Measurements from ENCODE around the gene LMO3.

- TF ChIP-seq EP300 (IDR thresholded peaks at IDR 0.05), result no peak
- TF ChIP-seq, protein P1, sequence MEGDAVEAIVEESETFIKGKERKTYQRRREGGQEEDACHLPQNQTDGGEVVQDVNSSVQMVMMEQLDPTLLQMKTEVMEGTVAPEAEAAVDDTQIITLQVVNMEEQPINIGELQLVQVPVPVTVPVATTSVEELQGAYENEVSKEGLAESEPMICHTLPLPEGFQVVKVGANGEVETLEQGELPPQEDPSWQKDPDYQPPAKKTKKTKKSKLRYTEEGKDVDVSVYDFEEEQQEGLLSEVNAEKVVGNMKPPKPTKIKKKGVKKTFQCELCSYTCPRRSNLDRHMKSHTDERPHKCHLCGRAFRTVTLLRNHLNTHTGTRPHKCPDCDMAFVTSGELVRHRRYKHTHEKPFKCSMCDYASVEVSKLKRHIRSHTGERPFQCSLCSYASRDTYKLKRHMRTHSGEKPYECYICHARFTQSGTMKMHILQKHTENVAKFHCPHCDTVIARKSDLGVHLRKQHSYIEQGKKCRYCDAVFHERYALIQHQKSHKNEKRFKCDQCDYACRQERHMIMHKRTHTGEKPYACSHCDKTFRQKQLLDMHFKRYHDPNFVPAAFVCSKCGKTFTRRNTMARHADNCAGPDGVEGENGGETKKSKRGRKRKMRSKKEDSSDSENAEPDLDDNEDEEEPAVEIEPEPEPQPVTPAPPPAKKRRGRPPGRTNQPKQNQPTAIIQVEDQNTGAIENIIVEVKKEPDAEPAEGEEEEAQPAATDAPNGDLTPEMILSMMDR (IDR thresholded peaks at IDR 0.05), result no peak
- TF ChIP-seq POLR2A (IDR thresholded peaks at IDR 0.05), result no peak
- TF ChIP-seq POLR2AphosphoS5 (IDR thresholded peaks at IDR 0.05), result no peak
These were observed 5.4 kb downstream of the LMO3 start for GRCh38 chr12:16600525-16600924.
